B cell (primary cell): ENCODE measurements around the gene CYFIP2. TPM values are rescaled to one million over a fixed set of nuclear protein-coding genes. Genes with fewer than 3 reads are reported as not detected.

ENCODE experiments used
- ATAC-seq: fragments of 200-7000 bp; cut with Tn5 transposase; one replicate; pipeline ENCODE4 v1.10.0; 2021; ENCODE audit warnings: low read depth, mild to moderate bottlenecking, moderate number of reproducible peaks, moderate library complexity
- CTCF ChIA-PET: fragments of 350-600 bp; sonication (Branson Sonifier 250); formaldehyde crosslinking; loops from one replicate; lab custom pipeline; 2021; ENCODE audit warnings: antibody characterized with exemption, inconsistent platforms; lab: Charles Lee
- POLR2A ChIA-PET: fragments of 350-600 bp; sonication (Branson Sonifier 250); formaldehyde crosslinking; loops from one replicate; lab custom pipeline; 2021; ENCODE audit warnings: antibody characterized with exemption; lab: Charles Lee
- DNase-seq: peaks from one replicate; pipeline ENCODE4 v3.0.0; 2013
- H2AFZ ChIP-seq: 2 replicates; pipeline ENCODE4 v1.6.1; 2012; ENCODE audit warnings: mild to moderate bottlenecking, low read depth, low read length; ENCODE audit not compliant: insufficient read depth, poor library complexity, severe bottlenecking
- H3K27ac ChIP-seq, 2 donors: 1 replicate in 1 of 2; 2 replicates in 1 of 2; pipeline ENCODE4 v1.5.1; 2012 to 2013; ENCODE audit warnings: low read length in 2 of 2, mild to moderate bottlenecking in 2 of 2, moderate library complexity in 1 of 2
- H3K27me3 ChIP-seq, 4 experiments: fragments of 200-600 bp in 1 of 4; sonication (generic) in 1 of 4; replicated peaks in 1 of 4; 1 replicate in 2 of 4; 2 replicates in 2 of 4; pipeline versions ENCODE4 v1.6.1 to v1.7.0; 2013 to 2016; ENCODE audit warnings: low read length in 3 of 4, mild to moderate bottlenecking in 2 of 4, mixed read lengths in 1 of 4, moderate library complexity in 1 of 4; ENCODE audit not compliant: insufficient read depth in 4 of 4, control insufficient read depth in 3 of 4; ENCODE audit errors: control extremely low read depth in 1 of 4
- H3K36me3 ChIP-seq, 2 experiments: replicated peaks in 1 of 2; 1 replicate in 1 of 2; 2 replicates in 1 of 2; pipeline versions ENCODE4 v1.6.1 to v1.7.1; 2013; ENCODE audit warnings: low read length in 1 of 2; ENCODE audit not compliant: insufficient read depth in 2 of 2, control insufficient read depth in 1 of 2; ENCODE audit errors: control extremely low read depth in 1 of 2, extremely low read depth in 1 of 2
- H3K4me1 ChIP-seq, 2 donors: fragments of 200-600 bp in 1 of 2; sonication (generic) in 1 of 2; 1 replicate in 1 of 2; 2 replicates in 1 of 2; pipeline versions ENCODE4 v1.5.1 to v1.6.1; 2013 to 2017; ENCODE audit warnings: low read length in 2 of 2; ENCODE audit not compliant: control insufficient read depth in 2 of 2, insufficient read depth in 2 of 2
- H3K4me2 ChIP-seq: replicated peaks from 2 replicates; pipeline ENCODE3; 2012; ENCODE audit warnings: mild to moderate bottlenecking, low read depth, low read length; ENCODE audit not compliant: poor library complexity, severe bottlenecking
- H3K4me3 ChIP-seq, 5 experiments: fragments of 200-600 bp in 1 of 5; sonication (generic) in 1 of 5; 1 replicate in 3 of 5; 2 replicates in 2 of 5; pipeline versions ENCODE4 v1.5.1 to v1.7.0; 2011 to 2016; ENCODE audit warnings: low read length in 4 of 5, mild to moderate bottlenecking in 4 of 5, low read depth in 2 of 5, control low read depth in 1 of 5, moderate library complexity in 1 of 5; ENCODE audit not compliant: insufficient read depth in 1 of 5; ENCODE audit errors: control extremely low read depth in 1 of 5, extremely low read depth in 1 of 5
- H3K79me2 ChIP-seq: fragments of 200-600 bp; sonication (generic); one replicate; pipeline ENCODE4 v1.6.0; 2016; ENCODE audit warnings: low read length; ENCODE audit not compliant: control insufficient read depth, insufficient read depth
- H3K9ac ChIP-seq: fragments of 200-600 bp; sonication (generic); 2 replicates; pipeline ENCODE4 v1.6.1; 2017; ENCODE audit warnings: mild to moderate bottlenecking, low read length, moderate library complexity
- H3K9me3 ChIP-seq, 3 donors: one replicate each; pipeline versions ENCODE4 v1.6.1 to v1.7.1; 2013; ENCODE audit warnings: low read length in 2 of 3; ENCODE audit not compliant: control insufficient read depth in 2 of 3, insufficient read depth in 1 of 3; ENCODE audit errors: control extremely low read depth in 1 of 3
- H4K20me1 ChIP-seq: 2 replicates; pipeline ENCODE4 v1.6.0; 2012; ENCODE audit warnings: mild to moderate bottlenecking, low read length; ENCODE audit not compliant: insufficient read depth, control insufficient read depth, poor library complexity, severe bottlenecking
- H3K27ac Mint-ChIP-seq: one replicate; pipeline ENCODE4 v1.8.0; 2021; ENCODE audit warnings: mixed read lengths
- H3K27me3 Mint-ChIP-seq: one replicate; pipeline ENCODE4 v1.8.0; 2021; ENCODE audit warnings: mixed read lengths
- H3K4me1 Mint-ChIP-seq: one replicate; pipeline ENCODE4 v1.8.0; 2021; ENCODE audit warnings: mixed read lengths
- H3K4me3 Mint-ChIP-seq: one replicate; pipeline ENCODE4 v1.8.0; 2021; ENCODE audit warnings: mixed read lengths
- H3K9me3 Mint-ChIP-seq: one replicate; pipeline ENCODE4 v1.8.0; 2022; ENCODE audit warnings: mixed read lengths; ENCODE audit not compliant: insufficient read depth
- CTCF ChIP-seq: fragments of 200-600 bp; IDR thresholded peaks from one replicate; pipeline ENCODE4 v1.8.0; 2022; ENCODE audit warnings: antibody characterized with exemption, mild to moderate bottlenecking
- EZH2 ChIP-seq: IDR thresholded peaks from 2 replicates; pipeline ENCODE4 v1.6.1; 2012; ENCODE audit warnings: borderline replicate concordance, low read depth, mild to moderate bottlenecking, moderate library complexity, low read length; ENCODE audit not compliant: insufficient read depth, poor library complexity, severe bottlenecking
- WGBS: methylation state at CpG from one replicate; pipeline ENCODE4 v1.1.5; 2013; ENCODE audit warnings: missing lambda C conversion rate; ENCODE audit not compliant: insufficient coverage; 5-methylcytosine and 5-hydroxymethylcytosine counted together
- intact Hi-C: fragments of 100-400 bp; cut with micrococcal nuclease; formaldehyde crosslinking; loops from one replicate; pipeline ENCODE4 v1.10.0; 2022
- polyA plus RNA-seq: library from polyadenylated mRNA; depleted of rRNA; stranded (reverse); fragments of >200 nt; gene quantifications from 2 replicates; pipeline ENCODE4 v1.2.3, GENCODE V29; 2012
- total RNA-seq, 2 donors: library from RNA; stranded (reverse); fragments of 120-200 nt in 1 of 2; gene quantifications; 1 replicate in 1 of 2; 2 replicates in 1 of 2; pipeline versions ENCODE4 v1.2.3 to v1.2.4, GENCODE V29; 2013 to 2022

Gene CYFIP2
- total and polyA plus RNA-seq, 2 donors (not counting 1 experiment from before 2014, with no cell fraction given), result 231 to 663 TPM

GRCh38 chr5:157301066-157301465 lies 35.1 kb downstream of the CYFIP2 start:
- H3K36me3 ChIP-seq, result peaks cover 2 to 82% of the 10 kb centered on the region in 2 experiments
- H3K4me2 ChIP-seq, result no peak overlapping the region
- H2AFZ ChIP-seq, result no peak overlapping the region
- no peak for ATAC-seq
- intact Hi-C loops, result no loop called here
- no peak overlapping the region for H3K4me3 ChIP-seq
- peak overlapping the region in 1 of 2 donors; percentile 52 for H3K27ac ChIP-seq
- H3K4me1 ChIP-seq, result peaks cover 0 to 3% of the 10 kb centered on the region in 2 donors
- peak overlapping the region; percentile 65 for H3K27ac Mint-ChIP-seq
- no peak overlapping the region for H3K4me3 Mint-ChIP-seq
- no peaks in the 10 kb centered on the region for H3K27me3 ChIP-seq
- no peak for TF ChIP-seq CTCF
- no peak for TF ChIP-seq EZH2
- no peaks in the 10 kb centered on the region for H3K27me3 Mint-ChIP-seq
- H3K9me3 Mint-ChIP-seq, result no peaks in the 10 kb centered on the region
- H3K9ac ChIP-seq, result no peak overlapping the region
- H3K79me2 ChIP-seq, result peaks cover 34% of the 10 kb centered on the region
- POLR2A ChIA-PET, result interaction anchor here (0.8 kb wide), 1 partner anchor 47 kb away, joined by 3 read pairs; no protein-coding TSS in a partner anchor
- no peaks in the 10 kb centered on the region for H3K9me3 ChIP-seq
- peaks cover 7% of the 10 kb centered on the region for H3K4me1 Mint-ChIP-seq
- no peaks in the 10 kb centered on the region for H4K20me1 ChIP-seq
- CTCF ChIA-PET, result interaction anchor here (0.7 to 18.5 kb wide), 4 partner anchors 12 to 131 kb away, joined by 3 to 321 read pairs (median 5); no protein-coding TSS in a partner anchor
- no peak for DNase-seq

GRCh38 chr5:157303023-157303422 lies 37.1 kb downstream of the CYFIP2 start:
- Histone ChIP-seq H3K36me3 (peaks cover 2 to 75% of the 10 kb centered on the region in 2 experiments), H3K27ac (no peak overlapping the region), H3K9ac (no peak overlapping the region), H3K27me3 (no peaks in the 10 kb centered on the region), H3K4me3 (no peak overlapping the region), H3K79me2 (peaks cover 20% of the 10 kb centered on the region), H4K20me1 (no peaks in the 10 kb centered on the region), H3K9me3 (peaks cover 0 to 6% (median 0%) of the 10 kb centered on the region in 3 donors), H3K4me2 (no peak overlapping the region), H2AFZ (no peak overlapping the region), H3K4me1 (peaks cover 18 to 22% of the 10 kb centered on the region in 2 donors)
- ATAC-seq, result no peak
- no peaks in the 10 kb centered on the region for H3K9me3 Mint-ChIP-seq
- ChIA-PET POLR2A (no interaction called here), CTCF (interaction anchor here (1.3 to 18.5 kb wide), 2 partner anchors 24 to 48 kb away, joined by 5 to 321 read pairs; no protein-coding TSS in a partner anchor)
- no peak for TF ChIP-seq EZH2
- TF ChIP-seq CTCF, result no peak
- intact Hi-C loops, result no loop called here
- no peak overlapping the region for H3K4me3 Mint-ChIP-seq
- H3K27ac Mint-ChIP-seq, result peak overlapping the region; percentile 59
- peaks cover 25% of the 10 kb centered on the region for H3K4me1 Mint-ChIP-seq
- H3K27me3 Mint-ChIP-seq, result no peaks in the 10 kb centered on the region
- WGBS, result 96% methylated on average over 5 of the region's 5 CpGs
- no peak for DNase-seq
